ENCODE data around the gene STK32A. TPM values are rescaled to one million over a fixed set of nuclear protein-coding genes. Genes with fewer than 3 reads are reported as not detected.

Gene STK32A
- polyA plus RNA-seq, 1 donor, result 0.49 TPM

DNA sequence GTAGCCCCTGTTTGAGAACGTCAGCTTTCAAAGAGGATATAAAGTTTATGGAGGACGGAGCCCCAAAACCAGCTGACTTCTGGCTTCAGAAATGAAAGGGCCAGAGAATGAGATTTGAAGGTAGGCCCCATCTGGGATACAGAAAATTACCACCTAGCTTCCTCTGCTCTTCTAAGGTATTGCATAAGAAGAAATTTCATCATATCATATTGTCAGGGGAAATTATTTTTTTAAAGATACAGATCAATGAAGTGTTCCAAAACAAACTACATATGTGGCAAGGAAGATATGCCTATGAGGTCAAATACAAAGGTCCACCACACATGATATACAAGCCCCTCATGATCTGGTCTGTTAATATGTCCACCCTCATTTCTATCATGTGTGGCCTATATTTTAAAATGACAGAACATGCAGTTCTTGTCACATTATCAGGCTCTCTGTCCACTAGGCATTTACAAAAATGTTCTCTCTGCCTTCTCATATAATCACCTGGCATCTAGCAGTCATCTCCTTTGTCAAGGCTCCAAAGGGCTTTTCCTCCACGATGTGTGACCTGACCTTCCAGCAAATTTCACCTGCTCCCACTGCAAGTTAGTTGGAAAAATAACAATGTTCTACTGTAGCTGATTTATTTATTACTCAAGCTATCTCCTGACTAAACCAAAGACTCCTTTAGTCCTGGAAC is 192.0 kb downstream of the STK32A start:
- DNase-seq, result no peak

DNA sequence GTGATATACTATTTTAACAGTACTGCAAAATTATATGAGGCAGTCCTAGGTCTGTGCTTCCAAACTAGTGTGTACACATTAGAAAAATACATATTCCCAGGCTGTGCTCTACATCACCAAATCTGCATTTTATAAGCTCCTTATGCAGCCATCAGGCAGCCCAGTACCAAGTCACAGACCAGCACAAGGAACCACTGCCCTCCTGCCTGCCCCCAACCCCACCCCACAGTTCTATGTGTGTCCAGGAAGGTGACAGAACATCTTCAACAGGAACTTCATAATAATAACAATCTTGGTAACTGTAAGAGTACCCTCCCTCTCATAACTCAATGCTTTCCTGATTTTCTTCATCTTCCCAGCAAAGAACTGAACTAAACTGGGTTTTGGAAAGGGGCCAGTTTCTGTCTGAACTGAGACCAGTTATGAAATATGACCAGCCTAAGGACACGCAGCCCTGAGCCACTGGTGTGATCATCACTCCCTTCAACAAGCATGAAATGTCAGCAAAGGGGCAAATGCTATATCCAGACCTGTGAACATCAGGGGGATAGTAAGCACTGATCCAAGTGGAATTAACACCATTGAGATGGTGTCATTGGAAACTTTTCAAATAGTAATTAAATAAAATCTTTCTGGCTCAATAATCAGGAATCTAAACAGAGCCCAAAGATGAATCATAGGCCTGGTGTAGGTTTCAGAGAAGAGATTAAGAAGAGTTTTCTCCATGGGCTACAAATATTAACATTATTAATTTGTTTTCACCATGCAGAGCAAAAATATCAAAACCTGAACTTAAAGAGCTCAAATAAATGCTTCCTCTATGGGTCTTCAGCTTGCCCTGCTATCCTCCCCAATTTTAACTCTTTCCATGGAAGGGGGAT is 192.9 kb downstream of the STK32A start:
- no peak for DNase-seq

DNA sequence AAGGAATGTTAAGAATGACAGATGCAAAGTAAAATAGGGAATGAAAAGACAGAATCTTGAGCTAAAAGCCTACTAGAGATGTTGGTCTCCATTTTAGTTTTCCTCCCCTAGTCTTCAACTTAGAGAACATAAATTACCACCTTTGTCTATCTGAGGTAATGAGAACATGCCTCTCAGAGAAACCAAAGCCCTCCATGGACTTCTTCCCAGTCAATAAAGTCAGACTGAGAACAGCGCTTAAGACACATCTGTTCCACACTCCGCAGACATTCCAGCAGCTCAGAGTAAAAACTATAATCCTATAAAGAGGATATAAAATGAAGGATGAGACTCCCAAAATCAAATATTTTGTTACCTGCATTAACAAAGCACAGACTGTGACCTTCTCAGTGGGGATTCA is 195.8 kb downstream of the STK32A start:
- DNase-seq, result no peak

DNA sequence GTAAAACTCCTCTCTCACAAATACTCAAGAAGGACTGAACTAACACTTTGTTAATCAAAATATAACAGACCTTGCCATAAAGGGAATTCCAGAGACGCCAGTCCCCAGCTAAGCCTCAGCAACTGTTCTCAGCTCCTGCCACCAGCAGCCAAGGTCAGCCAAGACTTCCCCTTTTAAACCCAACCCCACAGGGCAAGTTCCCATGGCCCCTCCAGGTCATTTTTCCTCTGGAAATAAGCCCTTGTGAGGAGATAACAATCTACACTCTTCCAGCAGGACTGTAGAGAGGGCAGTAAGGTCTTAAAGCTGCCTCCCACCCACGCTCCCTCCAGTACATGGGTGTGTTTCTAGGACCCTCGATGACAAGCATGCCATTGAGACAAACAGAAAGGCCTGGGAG is 196.8 kb downstream of the STK32A start:
- no peak for DNase-seq

DNA sequence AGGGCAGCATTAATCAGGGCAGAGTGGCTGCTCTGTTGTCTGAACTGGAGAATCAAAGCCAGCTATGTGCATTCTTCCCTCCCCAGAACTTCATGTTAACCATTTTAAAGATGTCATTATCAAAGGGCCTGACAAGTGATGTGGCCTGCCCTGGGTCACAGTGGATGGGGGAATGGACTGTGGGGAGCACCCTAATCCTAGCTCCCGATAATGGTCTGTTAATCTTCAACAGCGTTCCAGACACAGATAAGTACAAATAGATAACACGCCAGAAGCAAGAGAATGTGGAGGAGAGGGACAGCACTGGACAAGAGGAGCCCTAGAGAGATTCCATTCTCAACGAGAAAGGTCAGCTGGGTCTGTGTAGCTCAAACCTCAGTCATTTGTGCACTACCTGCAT is 197.5 kb downstream of the STK32A start:
- no peak for DNase-seq

DNA sequence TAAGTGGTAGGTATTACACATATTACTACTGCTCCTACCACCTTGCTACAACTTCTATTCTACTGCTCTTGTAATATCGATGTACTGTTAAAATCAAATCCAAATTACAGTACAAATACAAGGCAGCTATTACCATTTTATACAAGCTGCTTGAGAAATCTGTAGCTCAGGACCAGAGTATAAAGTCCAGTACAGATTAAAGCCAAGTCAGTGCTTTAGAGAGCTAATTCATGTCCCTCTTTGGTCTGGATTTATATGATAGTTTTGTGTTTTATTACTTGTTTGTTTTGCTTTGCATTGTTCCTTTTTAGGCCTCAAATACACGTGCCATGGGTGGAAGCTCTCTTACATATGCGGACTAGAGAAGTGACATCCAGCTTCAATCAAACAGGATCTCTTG is 199.2 kb downstream of the STK32A start:
- no peak for DNase-seq

DNA sequence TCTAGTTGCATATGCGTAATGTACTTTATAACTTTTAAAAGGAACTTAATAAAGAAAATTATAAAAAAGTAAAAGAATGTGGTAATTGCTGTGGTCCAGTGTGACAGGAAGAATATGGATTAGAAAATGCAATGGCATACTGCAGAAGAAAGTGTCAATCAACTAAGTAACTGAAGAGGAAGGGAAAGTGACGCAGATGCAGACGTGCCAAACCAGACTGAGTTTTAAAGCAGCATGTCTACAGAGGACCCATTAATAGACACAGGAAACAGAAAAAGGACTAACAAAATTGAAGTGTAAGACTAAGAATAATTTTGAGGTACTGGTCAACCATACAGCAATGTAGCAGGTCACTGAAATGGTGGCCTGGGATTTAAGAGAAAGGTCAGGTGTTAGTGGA is 201.8 kb downstream of the STK32A start:
- no peak for DNase-seq

DNA sequence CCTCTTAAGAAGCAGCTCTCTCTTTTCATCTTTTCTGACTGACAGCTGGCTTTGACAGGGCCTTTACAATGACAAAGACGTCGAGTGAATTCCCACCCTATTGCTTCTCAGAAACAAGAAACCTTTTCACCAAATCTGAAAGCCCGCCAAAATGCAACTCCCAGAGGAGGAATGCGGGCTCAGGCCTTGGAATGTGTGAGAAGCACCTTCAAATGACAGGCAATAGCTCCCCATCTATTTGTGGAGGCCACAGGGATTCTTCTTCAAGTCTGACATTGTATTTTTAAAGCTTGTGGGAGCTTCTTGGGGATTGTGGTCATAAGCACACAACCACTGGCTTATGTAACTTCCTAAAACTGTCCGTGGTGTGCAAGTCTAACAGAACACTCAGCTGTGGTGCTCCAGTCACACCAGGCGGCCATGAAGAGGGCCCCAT is 202.4 kb downstream of the STK32A start:
- no peak for DNase-seq

Measured in hindlimb muscle (tissue), 1 donor.